ENCODE results near the gene GSG1L.

- TF ChIP-seq CTCF (IDR thresholded peaks at IDR 0.05) (no peak), POLR2A (IDR thresholded peaks at IDR 0.05) (no peak)
These were observed 314.0 kb downstream of the GSG1L start for GRCh38 chr16:27749547-27749875.
